B cell (primary cell): ENCODE measurements around the gene AP3D1.

Source experiments
- EZH2 ChIP-seq: IDR thresholded peaks from 2 replicates; pipeline ENCODE4 v1.6.1; 2012; ENCODE audit warnings: borderline replicate concordance, low read depth, mild to moderate bottlenecking, moderate library complexity, low read length; ENCODE audit not compliant: insufficient read depth, poor library complexity, severe bottlenecking
- TF ChIP-seq, protein P1 (sequence below): fragments of 200-600 bp; IDR thresholded peaks from one replicate; pipeline ENCODE4 v1.8.0; 2022; ENCODE audit warnings: antibody characterized with exemption, mild to moderate bottlenecking

DNA sequence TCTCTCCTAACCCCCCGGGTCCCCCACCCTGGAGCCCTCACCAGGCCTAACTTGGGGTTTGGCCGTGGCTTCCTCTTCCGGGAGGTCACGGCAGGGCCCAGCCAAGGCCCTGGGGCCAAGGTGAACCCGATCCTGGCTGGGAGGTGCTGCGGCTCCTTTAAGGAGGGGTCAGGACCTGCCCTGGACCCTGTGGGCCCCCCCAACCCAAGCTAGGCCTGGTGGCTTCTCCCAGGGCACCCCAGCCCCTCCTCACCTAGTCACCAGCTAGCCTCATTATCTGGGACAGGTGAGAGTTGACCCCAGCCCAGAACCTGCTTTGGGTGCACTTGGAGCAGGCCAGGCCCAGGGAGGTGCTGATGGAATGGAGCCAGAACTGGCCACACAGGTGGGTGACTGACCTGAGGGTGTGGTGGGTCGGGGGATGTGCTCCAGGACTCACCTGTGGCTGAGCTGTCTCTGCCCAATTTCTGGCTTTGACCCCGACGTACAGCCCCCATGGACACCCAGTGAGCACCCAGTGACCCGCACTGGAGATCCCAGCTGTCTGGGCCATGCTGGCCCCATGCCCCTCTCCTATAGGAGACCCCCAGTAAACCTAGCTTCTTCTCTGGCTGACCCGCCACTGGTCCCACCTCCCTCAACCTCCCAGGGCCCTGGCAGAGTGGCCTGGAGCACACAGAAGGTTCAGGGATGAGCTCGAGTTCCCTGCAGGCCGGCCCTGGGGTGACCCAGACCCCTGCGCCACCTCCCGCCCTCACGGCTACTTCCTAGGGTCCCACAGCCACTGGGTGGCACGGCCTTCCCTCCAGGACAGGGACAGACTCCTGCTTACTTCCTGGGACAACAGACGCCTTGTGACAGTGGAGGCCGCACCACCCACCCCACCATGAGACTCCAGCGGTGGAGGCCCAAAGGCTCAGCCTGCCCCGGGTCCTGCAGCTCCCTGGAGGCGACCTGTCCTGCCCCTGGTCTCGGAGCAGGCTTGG lies 93.6 kb downstream of the AP3D1 start:
- TF ChIP-seq, protein P1, sequence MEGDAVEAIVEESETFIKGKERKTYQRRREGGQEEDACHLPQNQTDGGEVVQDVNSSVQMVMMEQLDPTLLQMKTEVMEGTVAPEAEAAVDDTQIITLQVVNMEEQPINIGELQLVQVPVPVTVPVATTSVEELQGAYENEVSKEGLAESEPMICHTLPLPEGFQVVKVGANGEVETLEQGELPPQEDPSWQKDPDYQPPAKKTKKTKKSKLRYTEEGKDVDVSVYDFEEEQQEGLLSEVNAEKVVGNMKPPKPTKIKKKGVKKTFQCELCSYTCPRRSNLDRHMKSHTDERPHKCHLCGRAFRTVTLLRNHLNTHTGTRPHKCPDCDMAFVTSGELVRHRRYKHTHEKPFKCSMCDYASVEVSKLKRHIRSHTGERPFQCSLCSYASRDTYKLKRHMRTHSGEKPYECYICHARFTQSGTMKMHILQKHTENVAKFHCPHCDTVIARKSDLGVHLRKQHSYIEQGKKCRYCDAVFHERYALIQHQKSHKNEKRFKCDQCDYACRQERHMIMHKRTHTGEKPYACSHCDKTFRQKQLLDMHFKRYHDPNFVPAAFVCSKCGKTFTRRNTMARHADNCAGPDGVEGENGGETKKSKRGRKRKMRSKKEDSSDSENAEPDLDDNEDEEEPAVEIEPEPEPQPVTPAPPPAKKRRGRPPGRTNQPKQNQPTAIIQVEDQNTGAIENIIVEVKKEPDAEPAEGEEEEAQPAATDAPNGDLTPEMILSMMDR, result no peak
- TF ChIP-seq EZH2, result no peak
